Thyroid gland (tissue), 4 donors: ENCODE data around the gene TAF9.

Source experiments
- CTCF ChIP-seq, 6 experiments: fragments of 200-600 bp in 3 of 6; fragments of 450-650 bp in 3 of 6; sonication (generic) in 3 of 6; IDR thresholded peaks; one replicate each; pipeline ENCODE4 v1.5.1; 2016 to 2019; ENCODE audit warnings: antibody characterized with exemption in 6 of 6, mild to moderate bottlenecking in 2 of 6, inconsistent platforms in 1 of 6, moderate library complexity in 1 of 6
- POLR2A ChIP-seq, 2 donors: fragments of 450-650 bp; IDR thresholded peaks; one replicate each; pipeline ENCODE4 v1.6.1; 2017; ENCODE audit warnings: antibody characterized with exemption in 2 of 2, mild to moderate bottlenecking in 2 of 2, moderate library complexity in 1 of 2

GRCh38 chr5:69378376-69378775 lies 9.1 kb upstream of the TAF9 start:
- TF ChIP-seq POLR2A (IDR thresholded peaks at IDR 0.05) (no peak), CTCF (IDR thresholded peaks at IDR 0.05) (no peak)
